ENCODE results near the gene JMJD1C. TPM values are rescaled to one million over a fixed set of nuclear protein-coding genes. Genes with fewer than 3 reads are reported as not detected.

JMJD1C gene
- total RNA-seq, 1 experiment from 2014 or later: 89.7 TPM

DNA sequence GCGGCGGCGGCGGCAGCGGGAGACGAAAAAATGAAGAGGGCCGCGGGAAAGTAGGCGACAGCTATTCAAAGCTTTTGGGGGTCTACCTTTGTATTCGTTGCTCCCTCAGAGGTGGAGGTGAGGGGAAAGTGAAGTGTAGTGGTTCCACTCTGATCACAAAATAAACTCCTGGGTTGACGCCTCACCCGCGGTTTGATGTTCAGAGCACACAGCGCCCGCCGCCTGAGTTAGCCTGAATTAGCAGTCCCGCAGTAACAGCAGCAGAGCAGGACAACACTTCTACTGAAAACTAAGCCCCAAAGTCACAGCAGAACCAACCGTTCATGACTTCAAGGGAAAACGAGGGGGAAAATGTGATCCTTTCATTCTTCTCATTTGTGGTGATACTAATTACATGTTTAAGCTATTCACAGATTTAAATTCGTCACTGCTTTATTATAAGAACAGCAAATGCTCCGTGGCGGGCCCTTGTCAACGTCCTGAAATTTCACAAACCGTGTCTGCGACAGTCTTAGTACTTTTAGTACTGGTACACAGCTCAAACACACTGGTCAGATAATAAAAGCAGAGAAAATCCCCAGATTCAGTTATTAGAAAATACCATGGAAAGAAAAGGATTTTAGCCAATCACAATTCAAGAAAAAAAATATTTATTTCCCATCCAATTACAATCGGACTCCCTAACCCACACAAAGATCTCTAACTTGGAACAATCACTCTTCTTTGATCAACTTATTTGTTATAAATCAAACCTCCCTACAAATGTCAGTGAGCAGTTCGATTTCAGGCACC is 563 bp upstream of the JMJD1C start:
- ChIA-PET POLR2A (interaction anchor here (0.6 kb wide), 1 partner anchor 56 kb away, joined by 3 read pairs; no protein-coding TSS in a partner anchor), CTCF (interaction anchor here (1.0 kb wide), 1 partner anchor 164 kb away, joined by 4 read pairs; no protein-coding TSS in a partner anchor)
- 0 out of 2 replicates have a peak, but pooled peaks cover 11% of the 10 kb centered on the region for H3K4me1 ChIP-seq
- Mint-ChIP-seq H3K27me3 (ENCODE audit: insufficient read depth, unreplicated experiment) (no peaks in the 10 kb centered on the region), H3K27ac (ENCODE audit: unreplicated experiment) (peak overlapping the region; percentile 100), H3K4me1 (ENCODE audit: low read depth, unreplicated experiment) (peaks cover 51% of the 10 kb centered on the region), H3K4me3 (ENCODE audit: unreplicated experiment) (peak overlapping the region; percentile 100), H3K9me3 (ENCODE audit: unreplicated experiment) (no peaks in the 10 kb centered on the region), H3K36me3 (ENCODE audit: insufficient read depth, unreplicated experiment) (peaks cover 34% of the 10 kb centered on the region)
- H3K27me3 ChIP-seq (replicated peaks; ENCODE audit: control insufficient read depth, insufficient read depth, low read length): no peaks in the 10 kb centered on the region
- H3K4me3 ChIP-seq (ENCODE audit: low read depth, low read length): peak overlapping the region; percentile 96
- intact Hi-C loops (cut with micrococcal nuclease; ENCODE audit: unreplicated experiment): loop anchor here (1.0 to 5.0 kb wide), 5 partner anchors 56 to 299 kb away; no protein-coding TSS in a partner anchor
- DNase-seq: peak in 1 of 2 experiments; percentile 73
- H3K9me3 ChIP-seq: no peaks in the 10 kb centered on the region
- TSS peak; percentile 75 for BruUV-seq (replicated peaks)
- H3K36me3 ChIP-seq (ENCODE audit: control insufficient read depth, insufficient read depth, low read length): no peaks in the 10 kb centered on the region
- TF ChIP-seq, protein P1, sequence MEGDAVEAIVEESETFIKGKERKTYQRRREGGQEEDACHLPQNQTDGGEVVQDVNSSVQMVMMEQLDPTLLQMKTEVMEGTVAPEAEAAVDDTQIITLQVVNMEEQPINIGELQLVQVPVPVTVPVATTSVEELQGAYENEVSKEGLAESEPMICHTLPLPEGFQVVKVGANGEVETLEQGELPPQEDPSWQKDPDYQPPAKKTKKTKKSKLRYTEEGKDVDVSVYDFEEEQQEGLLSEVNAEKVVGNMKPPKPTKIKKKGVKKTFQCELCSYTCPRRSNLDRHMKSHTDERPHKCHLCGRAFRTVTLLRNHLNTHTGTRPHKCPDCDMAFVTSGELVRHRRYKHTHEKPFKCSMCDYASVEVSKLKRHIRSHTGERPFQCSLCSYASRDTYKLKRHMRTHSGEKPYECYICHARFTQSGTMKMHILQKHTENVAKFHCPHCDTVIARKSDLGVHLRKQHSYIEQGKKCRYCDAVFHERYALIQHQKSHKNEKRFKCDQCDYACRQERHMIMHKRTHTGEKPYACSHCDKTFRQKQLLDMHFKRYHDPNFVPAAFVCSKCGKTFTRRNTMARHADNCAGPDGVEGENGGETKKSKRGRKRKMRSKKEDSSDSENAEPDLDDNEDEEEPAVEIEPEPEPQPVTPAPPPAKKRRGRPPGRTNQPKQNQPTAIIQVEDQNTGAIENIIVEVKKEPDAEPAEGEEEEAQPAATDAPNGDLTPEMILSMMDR (IDR thresholded peaks at IDR 0.05; ENCODE audit: insufficient read depth in 1 of 2, low read depth in 1 of 2, low read length in 1 of 2, severe bottlenecking in 1 of 2, unreplicated experiment in 1 of 2): no peak

DNA sequence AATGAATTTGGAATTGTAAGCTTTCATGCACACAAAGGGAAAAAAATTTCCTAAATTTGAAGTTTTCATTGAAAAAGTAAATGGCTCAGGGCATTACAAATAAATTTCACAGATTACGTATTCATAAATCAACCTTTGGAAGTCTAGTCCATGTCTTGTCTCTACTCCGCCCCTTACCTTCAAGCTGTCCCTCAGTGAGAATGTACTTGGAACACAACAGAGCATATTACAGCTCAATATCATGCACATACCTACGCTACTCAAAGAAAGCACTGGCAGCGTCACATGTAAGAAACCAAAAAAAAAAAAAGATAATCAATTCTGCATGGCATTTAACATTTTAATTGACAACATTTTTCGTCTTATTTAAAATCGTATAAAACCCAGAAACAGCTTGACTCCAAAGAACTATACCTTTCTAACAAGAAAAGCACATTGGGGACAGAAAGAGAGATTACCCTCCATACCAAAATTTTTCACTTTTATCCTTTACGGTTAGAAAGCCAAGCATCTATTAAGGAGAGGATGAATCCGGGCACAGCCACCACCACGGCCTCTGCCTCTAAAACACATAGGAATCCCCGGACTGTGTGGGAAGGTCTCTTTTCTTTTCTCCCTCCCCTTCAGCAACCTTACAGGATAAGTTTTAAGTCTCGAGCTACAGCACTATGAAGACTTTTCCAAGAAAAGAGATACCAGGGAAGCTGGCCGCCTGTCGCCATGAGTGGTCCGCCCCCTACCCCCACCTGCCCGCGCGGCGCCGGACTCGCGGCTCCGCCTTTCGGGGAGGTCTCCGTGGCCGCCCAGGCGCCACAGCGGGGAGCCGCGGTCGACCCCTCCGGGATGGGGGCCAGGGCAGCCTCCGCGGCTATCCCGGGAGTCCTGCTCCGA is 1.1 kb downstream of the JMJD1C start:
- Mint-ChIP-seq H3K9me3 (ENCODE audit: unreplicated experiment) (no peaks in the 10 kb centered on the region), H3K27ac (ENCODE audit: unreplicated experiment) (peak overlapping the region; percentile 100), H3K4me1 (ENCODE audit: low read depth, unreplicated experiment) (peaks cover 39% of the 10 kb centered on the region), H3K27me3 (ENCODE audit: insufficient read depth, unreplicated experiment) (no peaks in the 10 kb centered on the region), H3K36me3 (ENCODE audit: insufficient read depth, unreplicated experiment) (peaks cover 34% of the 10 kb centered on the region), H3K4me3 (ENCODE audit: unreplicated experiment) (peak overlapping the region; percentile 100)
- ChIA-PET CTCF (interaction anchor here (0.9 to 1.9 kb wide), 4 partner anchors 50 to 298 kb away, joined by 3 to 7 read pairs (median 4); no protein-coding TSS in a partner anchor), POLR2A (interaction anchor here (0.6 to 1.1 kb wide), 3 partner anchors 98 to 195 kb away, joined by 3 read pairs; no protein-coding TSS in a partner anchor)
- Histone ChIP-seq H3K27me3 (replicated peaks; ENCODE audit: control insufficient read depth, insufficient read depth, low read length) (no peaks in the 10 kb centered on the region), H3K36me3 (ENCODE audit: control insufficient read depth, insufficient read depth, low read length) (no peaks in the 10 kb centered on the region), H3K9me3 (no peaks in the 10 kb centered on the region), H3K4me1 (peaks cover 16% of the 10 kb centered on the region; the same call in 1 of the 2 replicates), H3K4me3 (ENCODE audit: low read depth, low read length) (peak overlapping the region; percentile 96)
- TF ChIP-seq, protein P1 (IDR thresholded peaks at IDR 0.05; ENCODE audit: insufficient read depth in 1 of 2, low read depth in 1 of 2, low read length in 1 of 2, severe bottlenecking in 1 of 2, unreplicated experiment in 1 of 2): no peak
- DNase-seq: no peak
- TSS peak; percentile 36 for BruUV-seq (replicated peaks)
- intact Hi-C loops (cut with micrococcal nuclease; ENCODE audit: unreplicated experiment): loop anchor here (2.0 to 5.0 kb wide), 4 partner anchors 196 to 297 kb away; no protein-coding TSS in a partner anchor

DNA sequence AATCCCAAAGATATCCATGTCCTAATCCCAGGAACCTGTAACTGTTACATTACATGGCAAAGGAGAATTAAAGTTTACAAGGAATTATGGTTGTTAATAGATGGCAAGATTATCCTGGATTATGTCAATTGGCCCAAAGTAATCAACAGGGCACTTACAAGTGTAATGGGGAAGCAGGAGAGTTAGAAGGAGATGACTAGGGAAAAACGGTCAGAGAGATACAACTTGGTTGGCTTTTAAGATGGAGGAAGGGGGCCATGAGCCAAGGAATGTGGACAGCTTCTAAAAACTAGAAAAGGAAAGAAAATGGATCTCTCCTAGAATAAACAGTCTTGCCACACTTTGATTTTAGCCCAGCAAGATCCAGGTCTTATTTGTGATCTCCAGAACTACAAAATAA is 3.3 kb downstream of the JMJD1C start:
- Mint-ChIP-seq H3K4me1 (ENCODE audit: low read depth, unreplicated experiment) (peaks cover 24% of the 10 kb centered on the region), H3K4me3 (ENCODE audit: unreplicated experiment) (no peak overlapping the region), H3K27me3 (ENCODE audit: insufficient read depth, unreplicated experiment) (no peaks in the 10 kb centered on the region), H3K27ac (ENCODE audit: unreplicated experiment) (no peak overlapping the region), H3K9me3 (ENCODE audit: unreplicated experiment) (no peaks in the 10 kb centered on the region), H3K36me3 (ENCODE audit: insufficient read depth, unreplicated experiment) (peaks cover 30% of the 10 kb centered on the region)
- no peaks in the 10 kb centered on the region for H3K27me3 ChIP-seq (replicated peaks; ENCODE audit: control insufficient read depth, insufficient read depth, low read length)
- DNase-seq: no peak
- no TSS peak for BruUV-seq (replicated peaks)
- H3K36me3 ChIP-seq (ENCODE audit: control insufficient read depth, insufficient read depth, low read length): no peaks in the 10 kb centered on the region
- H3K9me3 ChIP-seq: no peaks in the 10 kb centered on the region
- TF ChIP-seq, protein P1 (IDR thresholded peaks at IDR 0.05; ENCODE audit: insufficient read depth in 1 of 2, low read depth in 1 of 2, low read length in 1 of 2, severe bottlenecking in 1 of 2, unreplicated experiment in 1 of 2): no peak
- intact Hi-C loops (cut with micrococcal nuclease; ENCODE audit: unreplicated experiment): no loop called here
- ChIA-PET POLR2A (no interaction called here), CTCF (no interaction called here)
- H3K4me3 ChIP-seq (ENCODE audit: low read depth, low read length): no peak overlapping the region
- H3K4me1 ChIP-seq: peaks cover 15% of the 10 kb centered on the region; the same call in 1 of the 2 replicates

Measured in Caco-2 (cell line).